Stimulated activated CD8-positive, alpha-beta memory T cell treated with anti-CD3 and anti-CD28 coated beads, Interleukin-12 subunit alpha, Interleukin-12 subunit beta, amount 100 ng/mL, for 1 hour (primary cell): ENCODE data around the gene SPRED1.
"Not testable (repeated sequence)": the region's sequence is repeated elsewhere in the genome, so short reads cannot be mapped to it uniquely, and the experiment has no call there.

Experiments
- DNase-seq: peaks from one replicate; pipeline ENCODE4 v3.0.0-alpha.2; 2020; ENCODE audit warnings: low read depth

SPRED1 gene

DNA sequence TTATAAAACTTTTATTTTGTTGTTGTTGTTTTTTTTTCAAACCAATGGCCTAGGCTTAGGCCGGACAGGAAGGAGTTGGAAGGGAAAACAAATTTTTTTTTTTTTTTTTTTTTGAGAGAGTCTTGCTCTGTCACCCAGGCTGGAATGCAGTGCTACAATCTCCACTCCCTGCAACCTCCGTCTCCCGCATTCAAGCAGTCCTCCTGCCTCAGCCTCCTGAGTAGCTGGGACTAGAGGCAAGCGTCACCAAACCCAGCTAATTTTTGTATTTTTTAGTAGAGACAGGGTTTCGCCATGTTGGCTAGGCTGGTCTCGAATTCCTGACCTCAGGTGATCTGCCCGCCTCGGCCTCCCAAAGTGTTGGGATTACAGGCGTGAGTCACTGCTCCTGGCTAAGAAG lies 15.6 kb upstream of the SPRED1 start:
- not testable (repeated sequence) for DNase-seq

DNA sequence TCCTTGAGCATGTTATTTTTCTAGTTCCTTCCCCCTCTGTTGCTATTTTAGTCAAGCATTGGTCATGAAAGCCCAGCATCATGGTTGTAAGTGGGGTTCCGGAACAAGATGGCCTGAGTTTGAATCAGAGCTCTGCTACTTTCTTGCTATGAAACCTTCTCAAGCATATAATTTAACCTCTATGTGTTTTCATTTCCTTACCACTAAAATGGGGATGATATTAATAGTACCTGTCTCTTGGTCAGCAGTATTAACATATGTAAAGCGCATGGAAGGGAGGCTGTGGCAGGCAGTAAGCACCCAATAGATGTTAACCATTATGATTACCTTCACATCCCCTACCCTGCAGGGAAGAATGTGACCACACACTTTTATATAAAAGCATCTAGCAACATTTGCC lies 14.3 kb upstream of the SPRED1 start:
- no peak for DNase-seq

DNA sequence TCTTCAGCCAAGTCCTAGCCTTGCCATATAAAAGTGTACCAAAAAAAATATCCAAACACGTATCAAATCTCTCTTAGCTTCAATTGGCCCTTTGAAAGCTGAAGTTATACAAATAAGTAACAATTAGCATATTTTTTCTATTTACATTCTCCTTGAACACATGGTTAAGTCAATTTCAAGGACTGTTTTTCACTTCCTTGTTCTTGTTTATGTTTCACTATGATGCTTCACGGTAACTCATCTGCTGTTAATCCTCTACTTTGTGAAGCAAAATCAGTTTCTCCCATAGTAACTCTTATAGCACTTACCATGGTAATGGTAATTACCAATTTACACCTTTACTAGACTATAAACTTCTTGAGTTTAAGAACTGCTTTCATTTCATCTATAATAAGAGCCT lies 10.6 kb upstream of the SPRED1 start:
- no peak for DNase-seq

DNA sequence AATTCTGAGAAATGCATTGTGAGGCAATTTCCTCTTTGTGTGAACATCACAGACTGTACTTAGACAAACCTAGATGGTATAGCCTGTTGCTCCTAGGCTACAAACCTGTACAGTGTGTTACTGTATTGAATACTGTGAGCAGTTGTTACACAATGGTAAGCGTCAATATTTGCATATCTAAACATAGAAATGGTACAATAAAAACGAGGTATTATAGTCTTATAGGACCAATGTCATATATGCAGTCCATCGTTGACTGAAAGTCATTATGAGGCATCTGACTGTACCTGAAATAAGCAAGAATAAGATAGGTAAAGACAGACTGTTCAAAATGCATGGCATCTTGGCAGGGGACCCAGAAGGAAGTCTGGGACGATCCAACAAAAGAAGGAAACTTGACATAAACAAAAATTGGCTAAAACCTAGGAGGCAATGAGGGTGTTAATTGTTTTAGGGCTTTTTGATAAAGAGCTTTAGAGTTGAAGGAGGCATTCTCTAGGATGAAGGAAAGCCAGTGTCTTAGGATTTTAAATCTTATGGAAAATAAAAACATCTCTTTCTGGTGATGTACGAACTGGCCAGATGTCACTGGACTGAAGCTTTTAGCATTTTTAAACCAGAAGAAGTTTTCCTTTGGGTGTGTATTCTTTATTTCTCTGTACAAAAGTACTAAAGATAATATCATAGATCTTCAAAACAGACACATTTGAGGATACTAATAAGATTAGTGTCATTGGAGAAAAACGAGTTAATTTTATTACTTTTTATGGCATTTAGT lies 9.2 kb upstream of the SPRED1 start:
- no peak for DNase-seq

DNA sequence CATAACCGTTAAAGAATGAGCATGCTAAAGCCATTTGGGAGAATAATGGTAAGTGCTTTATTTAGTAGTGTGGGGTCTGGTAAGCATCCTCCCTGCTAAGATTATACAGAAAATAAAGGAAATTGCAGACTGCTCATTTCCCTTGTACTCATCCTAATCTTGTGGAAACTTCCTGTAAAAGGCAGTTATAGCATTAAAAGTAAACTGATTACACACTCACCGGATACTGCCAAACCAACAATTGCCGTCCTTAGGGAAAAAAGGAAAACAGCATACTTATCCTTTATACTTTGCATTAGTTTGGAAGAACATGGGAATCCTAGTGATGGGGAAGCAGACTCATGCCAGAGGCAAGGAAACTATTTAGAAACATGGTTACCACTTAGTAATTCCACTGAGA lies 5.3 kb upstream of the SPRED1 start:
- DNase-seq: no peak

DNA sequence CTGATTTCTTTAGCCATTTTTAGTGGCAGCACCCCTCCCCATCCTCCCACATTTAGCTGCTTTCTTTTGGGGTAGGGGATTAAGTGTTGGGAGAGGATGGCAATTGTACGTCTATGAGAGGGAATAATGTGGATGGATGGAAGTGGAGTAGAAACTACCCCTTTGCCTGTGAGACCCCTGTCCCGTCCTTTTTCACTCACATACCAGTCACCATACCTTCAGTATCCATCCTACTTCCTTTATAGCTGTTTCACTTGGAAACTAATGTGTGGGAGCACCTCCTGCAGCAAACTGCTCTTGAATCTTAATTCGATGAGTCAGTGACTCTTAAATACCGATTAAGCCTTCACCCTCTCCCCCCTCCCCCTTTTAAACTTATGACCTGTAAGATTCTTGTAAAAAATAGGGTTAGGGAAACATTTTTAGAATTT lies 730 bp downstream of the SPRED1 start:
- no peak for DNase-seq

DNA sequence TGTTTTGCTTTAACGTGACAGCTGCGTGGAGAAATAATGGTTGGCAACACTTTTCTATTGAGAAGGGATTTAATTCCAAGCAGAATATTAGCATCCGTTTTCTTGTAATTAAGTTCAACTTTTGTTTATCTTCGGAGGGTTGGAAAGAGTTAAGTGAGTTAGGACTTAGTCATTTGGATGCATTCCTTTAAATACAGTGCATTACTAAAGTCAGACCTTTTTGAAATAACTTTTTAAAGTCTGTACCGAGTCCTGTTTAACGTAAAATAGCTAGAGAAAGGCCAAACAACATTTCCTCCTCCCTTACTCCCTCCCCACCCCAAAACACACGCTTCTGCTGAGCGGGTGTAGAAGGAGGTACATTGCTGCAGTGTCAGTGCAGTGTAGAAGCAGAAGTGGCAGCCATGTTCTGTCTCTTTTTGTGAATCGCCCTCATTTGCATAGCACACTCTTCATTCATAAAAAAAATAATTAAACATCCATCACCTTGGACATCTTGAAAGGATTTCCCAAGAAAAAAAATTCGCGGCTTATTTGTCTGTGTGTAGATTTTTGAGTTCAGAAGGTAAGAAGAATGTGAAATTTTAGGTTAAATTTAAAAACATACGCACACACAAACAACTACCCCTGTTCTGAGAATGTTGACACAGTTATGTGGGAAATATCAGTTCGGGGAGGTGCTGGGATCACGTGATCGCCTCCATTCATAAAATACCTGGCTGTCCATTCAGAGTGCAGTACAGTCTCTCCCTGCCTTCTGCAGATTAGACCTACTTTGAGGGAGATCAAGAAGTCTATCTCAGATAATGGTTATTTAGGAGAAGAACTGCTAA lies 1.6 kb downstream of the SPRED1 start:
- DNase-seq: no peak

DNA sequence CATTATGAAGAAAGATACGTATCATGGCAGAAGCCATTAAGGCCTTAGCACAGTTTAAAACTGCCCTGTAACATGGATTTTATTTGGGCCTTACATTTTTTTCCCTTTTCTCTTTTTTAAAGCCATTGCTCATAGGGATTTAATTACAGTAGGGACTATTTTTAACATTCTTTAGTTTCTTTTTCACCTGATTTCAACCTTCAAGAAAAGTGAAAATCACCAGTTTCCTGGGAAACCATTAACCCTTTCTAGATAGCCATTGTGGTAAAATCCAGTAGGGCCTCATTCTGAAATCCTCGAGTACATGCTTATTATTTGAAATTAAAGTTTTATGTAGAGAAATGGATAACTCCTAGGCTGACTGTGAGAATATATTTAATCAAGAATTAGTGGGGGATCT lies 3.1 kb downstream of the SPRED1 start:
- DNase-seq: no peak

DNA sequence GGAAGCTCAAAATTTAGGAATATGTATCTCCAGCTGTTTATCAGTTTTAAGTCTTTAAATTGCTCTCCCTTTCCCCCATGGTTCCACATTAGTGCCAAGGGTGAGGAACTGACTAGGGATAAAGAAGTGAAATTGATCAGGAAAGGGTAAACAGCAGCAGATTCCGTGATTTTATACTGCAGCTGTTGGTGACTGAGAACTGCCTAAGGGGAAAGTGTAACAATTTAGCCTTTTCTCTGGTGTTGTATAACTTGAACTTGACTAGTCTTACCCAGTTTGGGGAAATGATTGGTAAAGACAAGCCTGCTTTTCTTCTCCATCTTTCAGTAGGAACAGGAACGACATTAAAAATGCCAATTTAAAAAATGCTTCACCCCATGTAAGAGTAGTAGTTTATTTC lies 5.0 kb downstream of the SPRED1 start:
- no peak for DNase-seq

DNA sequence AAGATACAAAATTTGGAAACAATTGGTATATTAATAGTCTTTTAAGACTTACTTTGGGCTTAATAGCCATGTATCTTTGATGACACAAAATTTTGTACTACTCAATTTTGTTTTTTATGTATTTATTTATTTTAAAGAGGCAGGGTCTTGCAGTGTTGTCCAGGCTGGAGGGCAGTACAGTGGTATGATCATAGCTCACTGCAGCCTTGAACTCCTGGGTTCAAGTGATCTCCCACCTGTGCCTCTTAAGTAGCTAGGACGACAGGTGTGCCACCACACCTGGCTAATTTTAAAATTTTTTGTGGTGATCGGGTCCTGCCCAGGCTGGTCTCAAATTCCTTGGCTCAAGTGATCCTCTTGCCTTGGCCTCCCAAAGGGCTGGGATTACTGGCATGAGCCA lies 6.5 kb downstream of the SPRED1 start:
- no peak for DNase-seq

DNA sequence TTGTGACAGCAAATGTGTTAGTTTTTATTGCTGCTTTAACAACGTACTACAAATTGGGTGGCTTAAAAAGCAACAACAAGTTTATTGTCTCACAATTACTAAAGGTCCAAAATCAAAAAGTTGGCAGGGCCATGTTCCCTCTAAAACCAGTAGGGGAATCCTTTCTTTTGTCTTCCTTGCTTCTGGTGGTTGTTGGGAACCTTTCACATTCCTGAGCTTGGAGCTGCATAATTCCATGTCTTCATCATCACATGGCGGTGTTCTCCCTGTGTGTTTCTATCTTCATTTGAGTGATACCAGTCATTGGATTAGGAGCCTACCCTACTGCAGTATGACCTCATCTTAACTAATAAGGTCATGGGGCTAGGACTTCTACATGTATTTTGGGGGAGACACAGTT lies 7.4 kb downstream of the SPRED1 start:
- DNase-seq: no peak

DNA sequence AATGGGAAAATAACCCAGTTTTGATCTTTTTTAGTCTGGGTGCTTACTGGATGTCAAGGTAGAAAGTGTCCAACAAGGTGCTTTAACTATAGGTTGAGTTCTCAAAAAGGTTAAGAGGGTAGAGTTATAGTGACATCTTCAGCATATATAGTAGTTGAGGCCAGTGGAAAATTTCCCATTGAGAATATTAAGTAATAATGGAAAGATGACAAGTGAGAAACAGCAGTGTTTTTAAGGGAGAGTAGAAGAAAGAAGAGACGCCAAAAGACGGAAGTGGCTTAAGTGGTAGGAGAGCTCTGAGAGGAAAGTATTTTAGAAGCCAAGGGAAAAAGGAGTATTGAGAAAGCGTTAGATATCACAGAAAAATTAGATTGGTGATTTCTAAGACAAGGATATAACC lies 10.6 kb downstream of the SPRED1 start:
- DNase-seq: no peak

DNA sequence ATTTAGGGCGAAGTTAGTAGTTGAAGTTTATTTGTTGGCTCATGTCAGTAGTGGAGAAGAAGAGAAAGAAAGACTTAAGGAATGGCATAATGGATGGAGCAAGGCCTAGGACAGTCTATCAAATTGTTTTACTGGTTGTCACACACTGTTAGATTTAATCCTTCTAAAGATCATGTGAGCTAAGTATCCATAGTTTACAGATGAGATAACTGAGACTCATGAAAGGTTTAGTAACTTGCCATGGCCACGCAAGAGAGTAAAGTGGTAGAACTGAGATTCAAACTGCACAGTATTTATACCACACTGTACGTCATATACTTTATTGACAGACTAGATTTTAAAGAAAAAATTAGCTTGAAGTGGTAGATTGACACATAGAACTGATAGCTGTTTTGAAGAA lies 11.4 kb downstream of the SPRED1 start:
- no peak for DNase-seq

DNA sequence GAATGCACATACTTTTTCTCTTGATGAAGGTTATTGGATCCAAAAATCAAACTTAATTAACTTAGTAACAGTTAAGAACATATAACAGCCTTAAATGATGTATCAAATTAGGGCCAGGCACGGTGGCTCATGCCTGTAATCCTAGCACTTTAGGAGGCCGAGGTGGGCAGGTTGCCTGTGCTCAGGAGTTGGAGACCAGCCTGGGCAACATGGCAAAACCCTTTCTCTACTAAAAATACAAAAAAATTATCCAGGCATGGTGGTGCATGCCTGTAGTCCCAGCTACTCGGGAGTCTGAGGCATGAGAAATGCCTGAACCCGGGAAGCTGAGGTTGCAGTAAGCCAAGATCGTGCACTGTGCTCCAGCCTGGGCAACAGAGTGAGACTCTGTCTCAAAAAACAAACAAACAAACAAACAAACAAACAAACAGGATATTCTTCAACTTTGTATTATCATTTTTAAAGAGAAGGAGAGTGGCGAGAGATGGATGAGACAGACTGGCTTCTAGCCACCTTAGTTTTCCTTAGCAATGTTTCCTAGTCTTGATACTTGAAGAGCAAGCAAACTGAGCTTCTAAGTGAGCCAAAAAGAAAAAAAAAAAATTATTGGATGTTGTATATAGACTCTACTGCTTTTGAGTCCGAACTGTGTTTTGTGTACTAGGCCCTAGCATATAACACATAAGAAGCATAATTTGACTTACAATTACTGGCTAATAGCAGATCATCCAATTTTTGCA lies 13.8 kb downstream of the SPRED1 start:
- DNase-seq: no peak

DNA sequence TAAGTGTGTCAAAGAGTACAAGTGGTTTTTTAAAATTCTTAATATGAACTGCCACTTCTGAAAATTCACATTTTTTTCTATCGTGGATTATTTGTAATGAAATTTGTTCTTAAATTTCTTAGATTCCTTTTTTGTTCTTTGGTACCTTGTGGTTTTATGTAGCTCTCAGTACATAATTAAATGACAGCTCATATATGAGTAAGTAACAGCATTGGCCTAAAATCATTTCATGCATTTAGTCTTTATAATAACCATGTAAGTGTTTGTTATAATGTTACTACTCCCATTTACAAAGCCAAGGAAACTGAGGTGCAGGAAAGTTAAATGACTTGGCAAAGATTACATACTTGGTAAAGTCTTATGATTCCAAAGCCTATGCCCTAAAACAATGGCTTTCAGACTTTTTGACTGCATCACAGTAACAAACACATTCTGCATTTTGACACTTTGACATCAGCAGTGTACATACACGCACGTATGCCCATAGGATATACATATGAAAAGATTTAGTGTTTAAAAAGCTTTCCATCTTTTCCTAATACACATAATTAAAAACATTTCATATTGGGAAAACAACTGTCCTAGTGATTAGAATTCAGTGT lies 14.9 kb downstream of the SPRED1 start:
- no peak for DNase-seq

DNA sequence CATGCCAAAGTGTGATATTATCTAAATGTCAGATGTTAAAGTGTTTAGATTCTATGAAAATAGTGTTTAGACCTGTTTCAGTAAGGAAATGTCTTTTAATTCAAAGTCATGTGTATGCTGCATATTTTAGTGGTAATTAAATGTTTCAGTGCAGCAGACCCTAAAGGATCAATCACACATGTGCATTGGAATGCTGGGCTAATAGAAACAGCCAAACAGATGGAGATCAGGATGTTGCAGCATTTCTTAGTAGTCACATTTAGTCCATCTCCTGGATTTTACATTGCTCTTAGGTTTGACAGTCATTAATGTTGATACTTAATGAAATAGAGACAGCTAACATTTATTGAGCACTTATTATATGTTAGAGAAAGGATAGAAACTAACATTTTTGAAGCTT lies 18.5 kb downstream of the SPRED1 start:
- DNase-seq: no peak

DNA sequence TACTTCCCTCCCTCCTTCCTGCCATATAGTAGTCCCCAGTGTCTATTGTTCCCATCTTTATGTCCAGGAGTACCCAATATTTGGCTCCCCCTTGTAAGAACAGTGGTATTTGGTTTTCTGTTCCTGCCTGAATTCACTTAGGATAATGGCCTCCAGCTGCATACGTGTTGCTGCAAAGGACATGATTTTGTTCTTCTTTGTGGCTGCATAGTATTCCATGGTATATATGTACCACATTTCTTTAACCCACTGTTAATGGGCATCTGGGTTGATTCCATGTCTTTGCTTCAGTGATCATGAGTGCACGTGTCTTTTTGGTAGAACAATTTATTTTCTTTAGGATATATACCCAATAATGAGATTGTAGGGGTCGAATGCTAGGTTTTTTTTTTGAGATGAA lies 19.3 kb downstream of the SPRED1 start:
- no peak for DNase-seq

DNA sequence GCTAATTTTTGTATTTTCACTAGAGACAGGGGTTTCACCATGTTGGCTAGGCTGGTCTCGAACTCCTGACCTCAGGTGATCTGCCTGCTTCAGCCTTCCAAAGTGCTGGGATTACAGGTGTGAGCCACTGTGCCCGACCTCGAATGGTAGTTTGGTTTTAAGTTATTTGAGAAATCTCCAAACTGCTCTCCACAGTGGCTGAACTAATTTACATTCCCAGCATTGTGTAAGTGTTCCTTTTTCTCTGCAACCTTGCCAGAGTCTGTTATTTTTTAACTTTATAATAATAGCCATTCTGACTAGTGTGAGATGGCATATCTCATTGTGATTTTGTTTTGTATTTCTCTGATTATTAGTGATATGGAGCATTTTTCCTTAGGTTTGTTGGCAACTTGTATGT lies 19.8 kb downstream of the SPRED1 start:
- not testable (repeated sequence) for DNase-seq

DNA sequence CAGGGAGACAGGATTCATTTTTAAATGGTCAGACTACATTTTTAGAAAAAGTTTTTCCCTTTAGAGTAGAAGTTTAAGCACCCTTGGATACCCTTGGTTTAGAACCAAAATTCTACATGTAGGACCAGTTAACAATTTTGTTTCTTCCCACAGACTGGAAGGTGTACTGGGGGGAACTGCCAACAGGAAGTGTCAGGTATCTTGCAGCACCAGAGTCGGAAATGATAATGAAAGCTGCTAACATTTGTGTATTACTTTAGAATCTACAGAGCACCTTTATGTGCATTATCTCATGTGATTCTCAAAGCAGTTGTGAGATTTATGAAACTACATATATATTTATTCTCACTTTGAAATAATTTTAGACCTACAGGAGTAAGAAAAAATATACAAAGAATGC lies 21.5 kb downstream of the SPRED1 start:
- DNase-seq: no peak

DNA sequence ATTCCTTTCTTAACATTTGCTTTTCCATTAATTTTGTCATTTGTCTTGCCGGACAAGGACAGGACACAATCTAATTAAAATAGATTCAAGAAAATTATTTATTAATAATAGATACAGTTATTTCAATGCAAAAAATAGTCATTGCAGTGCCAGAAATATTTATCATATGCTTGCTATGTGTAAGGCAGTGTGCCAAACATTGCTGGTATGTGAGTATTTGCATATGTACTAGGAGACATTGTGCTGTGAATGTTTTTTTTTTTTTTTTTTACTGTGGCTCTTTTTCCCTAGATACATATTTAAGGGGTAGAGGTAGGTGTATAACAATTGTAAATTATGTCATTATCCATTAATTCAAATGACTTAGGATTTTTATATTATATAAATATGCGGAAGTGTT lies 23.3 kb downstream of the SPRED1 start:
- DNase-seq: no peak

DNA sequence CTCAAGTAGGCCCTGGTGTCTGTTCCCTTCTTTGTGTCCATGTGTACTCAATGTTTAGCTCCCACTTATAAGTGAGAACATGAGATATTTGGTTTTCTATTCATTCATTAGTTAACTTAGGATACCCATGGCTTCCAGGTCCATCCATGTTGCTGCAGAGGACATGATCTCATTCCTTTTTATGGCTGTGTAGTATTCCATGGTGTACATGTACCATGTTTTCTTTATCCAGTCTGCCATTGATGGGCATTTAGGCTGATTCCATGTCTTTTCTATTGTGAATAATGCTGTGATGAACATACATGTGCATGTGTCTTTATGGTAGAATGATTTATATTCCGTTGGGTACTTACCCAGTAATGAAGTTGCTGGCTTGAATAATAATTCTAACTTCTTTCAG lies 24.6 kb downstream of the SPRED1 start:
- DNase-seq: not testable (repeated sequence)

DNA sequence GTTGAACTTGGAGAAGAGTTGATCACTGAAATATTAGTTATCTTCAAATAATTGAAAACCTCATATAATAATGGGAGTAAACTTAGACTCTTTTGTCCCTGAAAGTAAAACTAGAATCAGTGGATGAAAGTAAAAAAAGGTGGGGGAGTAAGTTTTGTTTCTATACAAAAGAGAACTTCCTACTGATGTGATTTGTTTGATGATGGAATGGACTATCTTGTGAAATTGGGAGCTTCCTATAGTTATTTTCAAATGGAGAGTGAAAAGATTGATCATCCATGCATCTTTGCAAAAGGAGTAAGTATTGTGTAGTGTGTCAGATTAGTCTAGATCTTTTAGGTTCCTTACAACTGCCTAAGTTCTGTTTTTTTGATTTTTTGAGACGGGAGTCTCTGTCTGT lies 28.4 kb downstream of the SPRED1 start:
- no peak for DNase-seq
